ENCODE measurements around the gene ZKSCAN4.

The ZKSCAN4 gene

GRCh38 chr6:28245206-28245941, 6.7 kb downstream of the ZKSCAN4 start:
- no peak for DNase-seq

DNA sequence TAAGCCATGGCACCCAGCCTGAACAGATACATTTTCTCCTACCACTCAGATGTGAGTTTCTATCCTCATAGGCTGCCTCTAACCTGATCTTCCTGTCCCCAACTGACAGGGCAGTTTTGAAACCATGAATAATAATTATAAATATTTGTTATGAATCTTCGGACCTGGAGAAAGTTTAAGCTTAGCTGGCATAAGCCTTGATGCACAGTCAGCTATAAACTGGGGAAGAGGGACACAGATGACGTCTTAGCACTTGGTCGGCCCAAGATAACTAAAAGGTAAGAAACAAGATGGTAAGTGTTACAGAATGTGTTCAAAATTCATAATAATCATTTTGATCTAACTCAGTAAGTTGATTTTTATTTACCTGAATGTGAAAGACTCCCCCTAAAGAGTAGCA, 8.1 kb downstream of the ZKSCAN4 start:
- DNase-seq: no peak

- DNase-seq: no peak
Observed at GRCh38 chr6:28240471-28240870, 11.6 kb downstream of the ZKSCAN4 start.

GRCh38 chr6:28239636-28240035, 12.4 kb downstream of the ZKSCAN4 start:
- no peak for DNase-seq

GRCh38 chr6:28235912-28236452, 16.1 kb downstream of the ZKSCAN4 start:
- DNase-seq: no peak

- no peak for DNase-seq
Observed at GRCh38 chr6:28232785-28233184, 19.3 kb downstream of the ZKSCAN4 start.

DNA sequence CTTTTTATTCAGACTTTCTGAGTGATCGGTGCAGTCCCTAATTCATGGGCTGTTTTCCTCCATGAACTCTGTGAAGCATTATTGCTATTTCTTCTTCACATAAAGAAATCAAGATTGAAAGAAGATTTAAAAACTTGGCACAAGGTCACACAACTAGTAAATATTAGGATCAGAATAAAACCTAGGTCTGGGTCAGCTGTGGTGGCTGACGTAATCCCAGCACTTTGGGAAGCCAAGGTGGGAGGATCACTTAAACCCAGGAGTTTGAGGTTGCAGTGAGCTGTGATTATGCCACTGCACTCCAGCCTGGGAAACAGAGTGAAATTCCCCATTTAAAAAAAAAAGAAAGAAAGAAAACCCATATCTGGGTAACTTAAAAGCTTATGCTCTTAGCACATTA, 25.6 kb downstream of the ZKSCAN4 start:
- DNase-seq: no peak

- DNase-seq: peak; percentile 64
Observed at GRCh38 chr6:28225056-28225834, 26.8 kb downstream of the ZKSCAN4 start, which contains the start of gene ZSCAN9. ZSCAN9 (plus strand) TSS chr6:28225275; CDS start chr6:28227085, 1,810 bp downstream.

DNA sequence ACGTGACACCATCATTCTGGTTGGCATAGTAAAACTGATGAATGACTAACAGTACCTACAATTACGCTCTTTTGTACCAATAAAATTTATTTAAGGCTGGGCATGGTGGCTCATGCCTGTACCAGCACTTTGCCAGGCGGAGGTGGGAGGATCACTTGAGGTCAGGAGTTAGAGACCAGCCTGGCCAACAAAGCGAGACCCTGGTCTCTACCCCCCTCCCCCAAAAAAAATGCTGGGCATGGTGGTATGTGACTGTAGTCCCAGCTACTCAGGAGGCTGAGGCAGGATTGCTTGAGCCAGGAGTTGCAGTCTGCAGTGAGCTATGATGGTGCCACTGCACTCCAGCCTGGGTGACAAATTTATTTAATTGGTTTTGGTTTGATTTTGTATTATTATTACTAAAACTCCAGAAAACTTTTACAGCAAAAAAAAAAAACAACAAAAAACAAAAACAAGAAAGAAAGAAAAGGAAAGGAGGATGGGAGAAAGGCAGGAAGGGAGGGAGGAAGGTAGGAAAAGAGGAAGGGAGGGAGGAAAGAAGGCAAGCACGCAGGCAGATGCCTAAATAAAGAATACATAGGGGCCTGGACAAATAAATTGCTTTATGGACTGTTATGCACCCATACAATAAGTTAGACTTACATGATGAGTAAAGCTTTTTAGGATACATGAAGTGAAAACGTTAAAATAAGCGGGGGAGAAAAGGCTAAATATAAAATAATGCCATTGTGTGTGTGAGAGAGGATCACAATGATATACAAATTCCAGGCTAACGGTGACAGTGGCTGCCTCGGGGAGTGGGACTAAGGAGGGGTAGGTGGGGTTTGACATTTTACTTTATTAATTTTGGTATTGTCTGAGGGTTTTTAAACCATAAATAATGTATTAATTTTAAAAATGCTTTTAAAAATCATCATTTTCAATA, 27.7 kb downstream of the ZKSCAN4 start:
- DNase-seq: no peak

DNA sequence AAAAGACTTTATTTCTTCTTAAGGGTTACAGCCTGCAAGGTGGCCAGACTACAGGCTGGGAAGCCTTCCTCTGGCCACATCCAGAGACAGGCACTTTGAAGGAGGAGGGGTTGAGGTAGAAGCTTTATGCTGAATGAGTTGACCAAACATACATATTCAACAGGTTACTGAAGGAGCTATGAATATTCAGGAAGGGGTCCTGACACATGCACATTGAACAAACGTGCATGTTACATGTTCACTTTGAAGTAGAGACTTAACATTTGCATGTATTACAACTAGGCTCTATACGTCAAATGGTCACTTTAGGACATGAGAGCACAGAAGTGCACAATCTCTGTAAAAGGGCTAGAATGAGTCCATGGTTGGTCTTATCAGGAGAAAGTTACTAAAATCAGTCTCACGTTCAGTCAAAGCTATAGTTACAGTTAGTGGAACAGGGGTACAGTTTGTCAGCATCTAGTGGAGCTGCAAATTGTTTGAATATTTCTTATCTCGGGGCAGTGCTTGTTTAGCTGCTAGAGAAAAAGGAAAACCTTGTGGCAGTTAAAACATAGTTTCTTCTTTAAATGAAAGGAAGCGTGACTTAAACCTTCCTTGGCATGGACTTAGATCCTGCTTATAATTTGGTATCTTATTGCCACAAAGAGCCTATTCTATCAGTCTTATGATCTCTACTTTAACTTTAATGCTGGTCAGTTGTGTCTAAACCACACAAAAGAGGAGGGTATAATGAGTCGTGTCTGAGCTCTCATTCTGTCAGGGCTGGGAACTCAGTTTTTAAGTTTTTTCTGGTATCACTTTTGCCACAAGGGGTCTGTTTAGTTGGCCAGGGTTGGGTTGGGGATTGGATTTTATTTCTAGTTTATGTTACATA, 31.6 kb downstream of the ZKSCAN4 start:
- no peak for DNase-seq

DNA sequence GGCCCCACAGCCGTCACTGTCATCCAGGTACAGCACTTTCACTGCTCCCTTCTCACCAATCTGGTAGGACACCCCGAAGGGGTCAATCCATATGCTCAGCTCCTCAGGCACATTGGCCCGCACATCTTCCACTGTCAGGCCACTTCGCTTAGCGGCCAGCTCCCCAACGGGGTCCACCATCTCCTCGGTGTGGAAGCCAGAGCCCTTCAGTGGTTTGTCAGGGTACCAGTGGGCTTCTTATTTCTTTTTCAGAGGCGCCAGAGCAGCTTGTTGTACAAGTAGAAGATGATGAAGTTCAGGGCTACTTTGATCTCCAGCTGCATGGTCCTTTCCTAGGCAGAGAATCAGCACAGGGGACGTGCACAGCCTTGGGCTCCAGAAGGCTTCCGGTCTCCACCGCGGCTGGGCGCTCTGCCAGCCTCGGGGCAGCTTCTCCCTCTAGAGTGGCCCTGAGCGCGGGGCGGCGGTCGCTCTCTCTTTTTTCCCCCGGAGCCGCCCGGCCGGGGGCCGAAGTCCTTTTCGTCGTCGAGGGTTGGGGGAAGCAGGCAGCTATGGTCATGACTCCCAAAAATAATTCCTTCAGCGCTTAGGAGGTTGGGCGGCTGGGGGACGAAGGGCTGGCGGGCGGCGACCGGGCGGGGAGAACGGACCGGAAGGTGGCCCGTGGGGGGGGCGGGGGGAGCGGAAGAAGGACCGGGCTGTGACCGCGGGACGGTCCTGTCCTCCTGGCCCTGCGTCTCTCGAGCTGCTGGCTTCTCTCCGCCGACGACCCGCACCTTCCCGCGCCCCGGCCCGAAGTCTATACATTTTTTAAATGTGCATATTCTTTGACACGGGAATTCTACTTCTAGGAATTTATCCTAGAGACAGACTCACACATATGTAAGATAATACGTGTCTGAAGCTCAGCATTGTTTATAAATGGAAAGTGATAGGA, 33.5 kb downstream of the ZKSCAN4 start:
- DNase-seq: peak; percentile 41

GRCh38 chr6:28217890-28218289, 34.2 kb downstream of the ZKSCAN4 start:
- DNase-seq: no peak

- DNase-seq: no peak
Observed at GRCh38 chr6:28215425-28215824, 36.6 kb downstream of the ZKSCAN4 start.

DNA sequence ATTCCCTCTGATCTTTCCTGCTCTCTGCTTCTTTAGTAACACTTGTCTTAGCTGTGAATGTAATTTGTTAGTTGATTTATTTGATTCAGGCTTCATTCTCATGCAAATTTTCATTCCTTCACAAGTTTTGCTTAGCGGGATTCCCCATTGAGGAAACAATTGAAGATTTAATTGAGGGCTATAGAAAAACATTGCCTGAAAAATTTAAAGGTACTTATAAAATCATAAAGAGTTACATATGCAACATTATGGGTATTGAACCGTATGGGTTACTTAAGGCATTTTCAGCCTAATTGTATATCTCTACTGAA, 38.9 kb downstream of the ZKSCAN4 start:
- no peak for DNase-seq

DNA sequence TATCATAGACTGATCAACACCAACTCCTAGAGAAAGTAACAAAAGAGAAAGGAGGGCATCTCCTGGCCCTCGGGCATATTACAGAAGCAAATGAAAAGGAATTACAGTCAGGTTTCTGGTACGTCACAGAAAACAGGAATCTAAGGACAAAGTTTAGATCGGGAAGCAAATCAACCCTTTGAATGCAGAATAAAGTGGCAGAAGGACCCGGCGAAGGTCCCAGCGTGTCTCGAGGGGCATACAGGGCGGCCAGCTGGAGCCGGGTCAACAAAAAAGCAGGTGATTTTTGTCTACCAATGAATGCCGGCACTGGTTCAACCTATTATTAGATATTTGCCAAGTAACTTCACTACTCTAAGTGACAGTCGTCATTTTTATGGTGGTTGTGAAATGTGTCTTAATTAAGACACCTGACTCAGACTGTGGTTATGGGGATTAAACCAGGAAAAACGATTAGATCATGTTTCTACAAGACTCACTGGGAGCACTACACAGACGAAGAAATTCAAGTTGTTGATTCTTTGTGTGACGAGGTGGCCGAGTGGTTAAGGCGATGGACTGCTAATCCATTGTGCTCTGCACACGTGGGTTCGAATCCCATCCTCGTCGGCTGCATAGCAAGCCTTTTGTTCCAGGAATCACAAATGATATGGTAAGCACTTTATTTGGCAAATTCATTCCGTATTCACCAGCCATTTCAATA, 39.4 kb downstream of the ZKSCAN4 start:
- peak; percentile 84 for DNase-seq

DNA sequence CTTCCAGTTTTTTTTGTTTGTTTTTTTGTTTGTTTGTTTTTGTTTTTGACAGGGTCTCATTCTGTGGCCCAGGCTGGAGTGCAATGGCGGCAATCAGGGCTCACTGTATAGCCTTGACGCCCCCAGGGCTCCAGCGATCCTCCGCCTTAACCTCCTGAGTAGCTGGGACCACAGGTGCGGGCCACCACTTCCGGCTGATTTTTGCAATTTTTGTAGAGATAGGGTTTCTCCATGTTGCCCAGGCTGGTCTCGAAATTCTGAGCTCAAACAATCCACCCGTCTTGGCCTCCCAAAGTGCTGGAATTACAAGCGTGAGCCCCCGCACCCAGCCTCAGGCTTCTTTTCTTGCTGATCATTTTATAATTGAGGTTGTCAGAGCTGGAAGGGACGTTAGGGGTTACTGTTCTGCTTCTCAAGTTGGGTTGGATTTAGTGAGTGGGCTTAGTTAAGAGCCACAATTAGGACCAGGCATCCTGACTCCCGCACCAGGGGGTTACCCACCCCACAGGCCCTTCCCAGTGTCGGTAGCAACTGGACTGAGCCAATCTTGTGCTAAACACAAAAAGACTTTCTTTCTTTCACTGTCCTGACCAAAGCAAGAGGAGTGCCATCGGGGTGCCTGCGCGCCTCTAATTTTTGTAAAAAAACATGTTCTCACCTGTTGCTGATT, 40.1 kb downstream of the ZKSCAN4 start:
- DNase-seq: no peak

GRCh38 chr6:28209753-28210535, 42.1 kb downstream of the ZKSCAN4 start:
- DNase-seq: peak; percentile 21

DNA sequence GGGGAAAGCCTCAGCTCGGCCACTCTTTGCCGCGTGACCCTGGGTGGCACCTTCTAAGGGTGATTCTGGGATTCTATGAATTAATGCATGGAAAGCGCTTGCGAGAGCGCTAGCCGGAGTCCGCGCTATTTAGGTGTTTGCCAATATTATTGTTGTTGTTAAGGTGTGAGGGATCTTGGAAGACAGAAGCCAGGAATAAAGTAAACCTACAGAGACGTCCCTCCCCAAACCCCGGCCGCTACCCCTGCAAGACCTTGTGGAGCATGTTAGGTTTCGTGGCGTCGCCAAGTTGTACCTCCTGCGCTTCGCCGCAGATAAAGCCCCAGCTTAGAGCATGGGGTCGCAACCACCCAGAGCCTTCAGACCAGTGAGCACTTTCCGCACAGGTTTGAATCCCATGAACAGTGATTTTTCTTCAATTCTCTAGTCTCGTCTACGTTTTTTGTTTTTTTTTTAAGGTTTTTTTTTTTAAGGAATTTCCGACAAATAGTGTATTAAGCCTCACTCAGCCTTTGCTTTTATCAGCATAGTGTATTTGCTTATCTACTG, 43.9 kb downstream of the ZKSCAN4 start:
- no peak for DNase-seq
